Lower leg skin (tissue), 4 donors: ENCODE results near the gene CLSTN2. TPM values are rescaled to one million over a fixed set of nuclear protein-coding genes. Genes with fewer than 3 reads are reported as not detected.

Experiments
- DNase-seq, 2 donors: peaks; one replicate each; pipeline ENCODE4 v3.0.0-alpha.2; 2019; ENCODE audit warnings: low spot score in 2 of 2
- H3K4me3 ChIP-seq: fragments of 200-600 bp; sonication (generic); 2 replicates; pipeline ENCODE4 v1.5.1; 2017; ENCODE audit warnings: mild to moderate bottlenecking, low read depth; ENCODE audit not compliant: poor library complexity, severe bottlenecking
- POLR2A ChIP-seq, 2 donors: fragments of 450-650 bp; IDR thresholded peaks; one replicate each; pipeline ENCODE4 v1.6.1; 2016 to 2017; ENCODE audit warnings: antibody characterized with exemption in 2 of 2, mild to moderate bottlenecking in 1 of 2, moderate library complexity in 1 of 2
- WGBS, 2 donors: methylation state at CpG; one replicate each; pipeline ENCODE4 v1.1.5; 2018; 5-methylcytosine and 5-hydroxymethylcytosine counted together
- intact Hi-C: fragments of 100-400 bp; cut with DNase I; formaldehyde crosslinking; loops from one replicate; pipeline ENCODE4 v1.15.0; 2023; ENCODE audit warnings: low total_unique reads
- total RNA-seq, 4 donors: library from RNA; depleted of rRNA; stranded (reverse); fragments of >200 nt; gene quantifications; one replicate each; pipeline ENCODE4 v1.1.0, GENCODE V29; 2016
- TF ChIP-seq, protein P1 (sequence below), 3 donors: fragments of 450-650 bp; IDR thresholded peaks; one replicate each; pipeline ENCODE4 v1.5.1; 2016; ENCODE audit warnings: antibody characterized with exemption in 3 of 3, mild to moderate bottlenecking in 3 of 3, moderate library complexity in 2 of 3

Gene CLSTN2
- total RNA-seq, 4 donors from 2014 or later: 3.1 to 7.9 (median 4.7) TPM

DNA sequence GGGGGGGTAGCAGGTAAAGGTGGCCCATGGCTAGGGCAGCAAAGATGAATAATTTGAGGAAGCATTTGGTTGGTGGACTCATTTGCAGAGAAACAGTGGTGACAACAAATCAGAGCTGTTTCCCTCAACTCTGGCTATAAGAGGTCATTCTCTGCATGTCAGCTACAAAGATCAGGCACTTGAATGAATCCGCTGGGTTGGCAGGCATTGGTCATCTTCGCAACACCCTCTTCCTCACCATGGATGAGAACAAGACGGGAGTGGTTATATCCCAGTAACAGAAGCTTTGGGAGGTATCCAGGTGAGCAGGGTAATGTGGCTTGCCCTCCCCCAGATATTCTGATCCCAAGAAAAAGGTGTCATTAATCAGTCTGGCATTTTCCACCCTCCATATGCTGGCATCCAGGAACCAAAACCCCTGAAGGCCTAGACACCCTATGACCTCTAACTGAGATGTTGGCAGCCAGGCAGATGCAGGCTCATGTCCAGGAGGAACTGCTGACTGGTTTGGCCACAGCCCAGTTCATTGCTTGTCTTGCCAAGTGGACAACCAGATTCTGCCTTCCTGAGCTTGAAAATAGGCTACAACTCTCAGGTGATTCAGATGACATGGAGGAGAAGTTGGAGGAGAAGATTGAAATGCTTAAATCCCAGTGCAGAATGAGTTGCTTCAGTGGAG lies 634.0 kb downstream of the CLSTN2 start:
- intact Hi-C loops: no loop called here
- TF ChIP-seq, protein P1, sequence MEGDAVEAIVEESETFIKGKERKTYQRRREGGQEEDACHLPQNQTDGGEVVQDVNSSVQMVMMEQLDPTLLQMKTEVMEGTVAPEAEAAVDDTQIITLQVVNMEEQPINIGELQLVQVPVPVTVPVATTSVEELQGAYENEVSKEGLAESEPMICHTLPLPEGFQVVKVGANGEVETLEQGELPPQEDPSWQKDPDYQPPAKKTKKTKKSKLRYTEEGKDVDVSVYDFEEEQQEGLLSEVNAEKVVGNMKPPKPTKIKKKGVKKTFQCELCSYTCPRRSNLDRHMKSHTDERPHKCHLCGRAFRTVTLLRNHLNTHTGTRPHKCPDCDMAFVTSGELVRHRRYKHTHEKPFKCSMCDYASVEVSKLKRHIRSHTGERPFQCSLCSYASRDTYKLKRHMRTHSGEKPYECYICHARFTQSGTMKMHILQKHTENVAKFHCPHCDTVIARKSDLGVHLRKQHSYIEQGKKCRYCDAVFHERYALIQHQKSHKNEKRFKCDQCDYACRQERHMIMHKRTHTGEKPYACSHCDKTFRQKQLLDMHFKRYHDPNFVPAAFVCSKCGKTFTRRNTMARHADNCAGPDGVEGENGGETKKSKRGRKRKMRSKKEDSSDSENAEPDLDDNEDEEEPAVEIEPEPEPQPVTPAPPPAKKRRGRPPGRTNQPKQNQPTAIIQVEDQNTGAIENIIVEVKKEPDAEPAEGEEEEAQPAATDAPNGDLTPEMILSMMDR (IDR thresholded peaks at IDR 0.05): no peak
- no peak for TF ChIP-seq POLR2A (IDR thresholded peaks at IDR 0.05)
- no peak for DNase-seq
- no peak overlapping the region for H3K4me3 ChIP-seq
- WGBS, 2 donors: 58 to 88% methylated on average over 3 of the region's 3 CpGs

GRCh38 chr3:140570602-140571001 lies 635.6 kb downstream of the CLSTN2 start:
- no peak for DNase-seq
- WGBS, 2 donors: 40 to 61% methylated on average over 3 of the region's 3 CpGs
- no peak overlapping the region for H3K4me3 ChIP-seq
- TF ChIP-seq POLR2A (IDR thresholded peaks at IDR 0.05): no peak
- TF ChIP-seq, protein P1 (IDR thresholded peaks at IDR 0.05): no peak
- intact Hi-C loops: no loop called here

DNA sequence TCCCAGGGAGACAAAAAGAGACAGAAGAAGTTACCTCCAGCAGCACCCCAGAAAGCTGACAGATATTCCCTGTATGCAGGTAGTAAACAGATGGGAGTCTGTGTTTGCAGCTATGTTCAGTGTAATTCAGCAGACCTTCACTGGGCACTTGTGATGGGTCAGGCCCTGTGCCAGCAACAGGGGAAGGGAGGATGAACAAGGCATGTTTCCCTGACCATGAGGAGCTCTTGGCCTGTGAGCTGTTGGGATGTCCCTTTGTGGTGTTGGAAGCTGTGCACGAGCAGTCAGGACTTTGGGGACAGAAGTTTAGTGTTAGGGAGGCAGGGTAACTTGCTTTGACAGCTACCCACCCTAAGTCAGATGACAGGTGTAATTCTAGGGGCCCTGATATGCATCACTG lies 636.9 kb downstream of the CLSTN2 start:
- WGBS, 2 donors: 71 to 82% methylated on average over 1 of the region's 1 CpG
- TF ChIP-seq, protein P1 (IDR thresholded peaks at IDR 0.05): no peak
- no peak for TF ChIP-seq POLR2A (IDR thresholded peaks at IDR 0.05)
- no peak overlapping the region for H3K4me3 ChIP-seq
- intact Hi-C loops: no loop called here
- no peak for DNase-seq

DNA sequence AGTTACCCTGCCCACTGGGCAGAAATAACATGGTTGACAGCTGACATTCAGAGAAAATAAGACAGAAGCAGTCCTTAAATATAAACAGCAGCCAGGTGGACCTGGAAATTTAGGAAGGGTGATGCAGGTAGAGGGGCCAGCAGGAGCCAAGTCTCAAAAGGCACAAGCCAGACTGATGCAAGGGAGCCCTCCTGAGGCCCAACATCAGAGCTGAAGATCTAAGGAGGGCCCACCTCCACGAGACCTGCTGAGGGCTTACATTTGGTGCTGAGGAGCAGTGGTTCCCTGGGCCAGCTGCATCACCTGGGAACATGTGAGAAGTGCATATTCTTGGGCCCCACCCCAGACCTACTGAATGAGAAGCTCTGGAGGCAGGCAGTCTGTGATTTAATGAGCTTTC lies 637.3 kb downstream of the CLSTN2 start:
- H3K4me3 ChIP-seq: no peak overlapping the region

GRCh38 chr3:140573011-140573410 lies 638.0 kb downstream of the CLSTN2 start:
- TF ChIP-seq, protein P1 (IDR thresholded peaks at IDR 0.05): no peak
- TF ChIP-seq POLR2A (IDR thresholded peaks at IDR 0.05): no peak
- 68 to 76% methylated on average over 3 of the region's 3 CpGs for WGBS, 2 donors
- no peak for DNase-seq
- intact Hi-C loops: no loop called here
- no peak overlapping the region for H3K4me3 ChIP-seq

More for the DNA sequence above, 637.3 kb downstream of the CLSTN2 start:
- intact Hi-C loops: no loop called here
- WGBS, 2 donors: 56 to 100% methylated on average over 1 of the region's 1 CpG
- TF ChIP-seq POLR2A (IDR thresholded peaks at IDR 0.05): no peak
- TF ChIP-seq, protein P1 (IDR thresholded peaks at IDR 0.05): no peak
- no peak for DNase-seq

GRCh38 chr3:140574375-140574774 lies 639.4 kb downstream of the CLSTN2 start:
- TF ChIP-seq, protein P1 (IDR thresholded peaks at IDR 0.05): no peak
- no peak for TF ChIP-seq POLR2A (IDR thresholded peaks at IDR 0.05)
- WGBS, 2 donors: 64 to 70% methylated on average over 5 of the region's 5 CpGs
- H3K4me3 ChIP-seq: no peak overlapping the region
- no peak for DNase-seq
- intact Hi-C loops: no loop called here
